K562 (cell line): ENCODE results near the gene KCNH2. TPM values are rescaled to one million over a fixed set of nuclear protein-coding genes. Genes with fewer than 3 reads are reported as not detected.
A peak's percentile ranks its signal among the peaks of the same experiment; 100 is the strongest.

ENCODE experiments used
- ATF7 ChIP-seq: fragments of 450-650 bp; IDR thresholded peaks from 2 replicates; pipeline ENCODE4 v1.7.1; 2014; ENCODE audit warnings: mild to moderate bottlenecking, moderate library complexity
- CBX2 ChIP-seq: fragments of 200-600 bp; sonication (generic); IDR thresholded peaks from one replicate; pipeline ENCODE4 v1.6.1; 2012; ENCODE audit warnings: mild to moderate bottlenecking, low read length, inconsistent platforms; ENCODE audit not compliant: insufficient read depth, poor library complexity, severe bottlenecking
- CHCHD3 ChIP-seq: fragments of 250-450 bp; sonication (Bioruptor Pico); IDR thresholded peaks from 2 replicates; pipeline ENCODE4 v2.1.2; 2022; ENCODE audit warnings: mild to moderate bottlenecking
- COPS2 ChIP-seq: fragments of 450-650 bp; conservative IDR thresholded peaks from 2 replicates; pipeline ENCODE4 v1.6.1; 2016; ENCODE audit warnings: mild to moderate bottlenecking, moderate library complexity
- ELF4 ChIP-seq: fragments of 450-650 bp; formaldehyde crosslinking; IDR thresholded peaks from 2 replicates; pipeline ENCODE4 v1.4.0; 2022; ENCODE audit warnings: missing genetic modification characterization
- FOXJ3 ChIP-seq: sonication (generic); formaldehyde crosslinking; IDR thresholded peaks from 2 replicates; pipeline ENCODE4 v1.4.0; 2020; ENCODE audit warnings: mild to moderate bottlenecking, missing genetic modification reagents
- FOXK2 ChIP-seq, 2 experiments: fragments of 450-650 bp; IDR thresholded peaks in 1 of 2; conservative IDR thresholded peaks in 1 of 2; 2 replicates each; pipeline ENCODE4 v1.6.1; 2016; ENCODE audit warnings: low read depth in 2 of 2, mild to moderate bottlenecking in 1 of 2
- FUS ChIP-seq: fragments of 200-400 bp; formaldehyde crosslinking; optimal IDR thresholded peaks from 2 replicates; pipeline ENCODE3; 2017; ENCODE audit warnings: low read depth, low read length
- IRF9 ChIP-seq: fragments of 450-650 bp; IDR thresholded peaks from 2 replicates; pipeline ENCODE4 v1.6.1; 2016; ENCODE audit warnings: missing biosample characterization, missing genetic modification characterization
- MLLT1 ChIP-seq, 2 experiments: fragments of 450-650 bp; IDR thresholded peaks; 2 replicates each; pipeline ENCODE4 v1.6.1; 2016
- MXI1 ChIP-seq: IDR thresholded peaks from 2 replicates; pipeline ENCODE4 v1.6.1; 2011; ENCODE audit warnings: low read depth, mild to moderate bottlenecking, improper control_type of control experiment, low read length
- PRPF4 ChIP-seq: fragments of 200-400 bp; formaldehyde crosslinking; IDR thresholded peaks from one replicate; pipeline ENCODE4 v1.6.1; 2017; ENCODE audit warnings: low read length, low read depth, mild to moderate bottlenecking; ENCODE audit not compliant: insufficient read depth, poor library complexity, severe bottlenecking
- RFX1 ChIP-seq: fragments of 450-650 bp; IDR thresholded peaks from 2 replicates; pipeline ENCODE4 v1.6.1; 2016; ENCODE audit warnings: mild to moderate bottlenecking, moderate library complexity
- SOX6 ChIP-seq: fragments of 450-650 bp; IDR thresholded peaks from 2 replicates; pipeline ENCODE4 v1.6.1; 2014; ENCODE audit warnings: mild to moderate bottlenecking
- YY1 ChIP-seq, 3 experiments: IDR thresholded peaks; 2 replicates each; pipeline ENCODE4 v1.6.1; 2011; ENCODE audit warnings: low read length in 2 of 3, mild to moderate bottlenecking in 2 of 3, moderate library complexity in 2 of 3, borderline replicate concordance in 1 of 3, control low read depth in 1 of 3, low read depth in 1 of 3; ENCODE audit not compliant: insufficient read depth in 3 of 3, insufficient replicate concordance in 2 of 3, control insufficient read depth in 1 of 3, insufficient read length in 1 of 3; ENCODE audit errors: extremely low read depth in 1 of 3
- ZKSCAN1 ChIP-seq: fragments of 150-350 bp; IDR thresholded peaks from 2 replicates; pipeline ENCODE4 v1.6.1; 2016; ENCODE audit warnings: low read depth, low read length
- ZNF12 ChIP-seq: sonication (generic); formaldehyde crosslinking; IDR thresholded peaks from 2 replicates; pipeline ENCODE4 v1.4.0; 2020; ENCODE audit warnings: mild to moderate bottlenecking, missing genetic modification reagents
- ZNF253 ChIP-seq: fragments of 250-450 bp; sonication (Bioruptor Pico); conservative IDR thresholded peaks from 2 replicates; pipeline ENCODE4 v1.6.1; 2021; ENCODE audit warnings: mild to moderate bottlenecking
- ZNF695 ChIP-seq: fragments of 450-650 bp; formaldehyde crosslinking; IDR thresholded peaks from 2 replicates; pipeline ENCODE4 v1.4.0; 2020; ENCODE audit warnings: mild to moderate bottlenecking, moderate library complexity
- ZNF75A ChIP-seq: fragments of 450-650 bp; formaldehyde crosslinking; IDR thresholded peaks from 2 replicates; pipeline ENCODE4 v1.4.0; 2020; ENCODE audit warnings: mild to moderate bottlenecking
- polyA plus RNA-seq, 8 experiments: library from polyadenylated mRNA; depleted of rRNA in 4 of 8; stranded (reverse) in 5 of 8; unstranded in 3 of 8; fragments of >200 nt; fragmentation: Nextera tagmentation in 2 of 8; fragmentation: Illumina TruSeq in 1 of 8; extraction: Ambion mirVana in 2 of 8; extraction: Trizol in 1 of 8; gene quantifications; 2 replicates each; pipeline versions ENCODE4 v1.2.1 to v1.2.3, GENCODE V29; 2011 to 2014; ENCODE audit warnings: inconsistent platforms in 1 of 8, missing spikeins in 1 of 8
- total RNA-seq, 7 experiments: library from RNA; depleted of rRNA in 6 of 7; stranded (reverse); fragments of >200 nt in 6 of 7; fragmentation: Illumina TruSeq in 2 of 7; extraction: Trizol in 2 of 7; gene quantifications; 2 replicates each; pipeline versions ENCODE4 v1.2.1 to v1.2.3, GENCODE V29; 2011 to 2021; ENCODE audit warnings: low replicate concordance in 1 of 7
- TF ChIP-seq, protein P1 (sequence below): fragments of 200-800 bp; sonication (Bioruptor generic); IDR thresholded peaks from 2 replicates; pipeline ENCODE4 v1.6.1; 2016; ENCODE audit warnings: missing genetic modification characterization, missing compliant biosample characterization

KCNH2 gene
- total and polyA plus RNA-seq, 9 of the 15 experiments (the other 6 are each of a cell fraction or from before 2014, with no cell fraction given), result 18.1 to 368 (median 218) TPM

- TF ChIP-seq CBX2 (no peak), FUS (no peak), IRF9 (peak; percentile 15; the same call in 1 of the 2 replicates), ATF7 (peak; percentile 17; the same call in 1 of the 2 replicates), MLLT1 (IDR thresholded peaks at IDR 0.05) (no peak), ZKSCAN1 (0 out of 2 replicates have a peak, but pooled peaks have one; percentile 74), ZNF253 (CRISPR knock-in tag) (no peak), FOXJ3 (CRISPR knock-in tag) (no peak), YY1 (IDR thresholded peaks at IDR 0.05; ENCODE audit: borderline replicate concordance in 1 of 3, control insufficient read depth in 1 of 3, extremely low read depth in 1 of 3, insufficient read depth in 3 of 3, insufficient read length in 1 of 3, insufficient replicate concordance in 2 of 3, low read depth in 1 of 3, low read length in 2 of 3) (peak in 2 of 3 experiments; percentile 53 to 76), ZNF12 (no peak), RFX1 (no peak), PRPF4 (no peak), ZNF75A (CRISPR knock-in tag) (0 out of 2 replicates have a peak, but pooled peaks have one; percentile 62), ZNF695 (CRISPR knock-in tag) (no peak), MXI1 (peak; percentile 83), SOX6 (peak; percentile 75), ELF4 (peak; percentile 75), COPS2 (no peak), FOXK2 (conservative IDR thresholded peaks at IDR 0.05 in 1 of 2, IDR thresholded peaks at IDR 0.05 in 1 of 2; ENCODE audit: low read depth in 2 of 2) (peak; percentile 43 to 46; a peak in 1 of 4 replicates), CHCHD3 (CRISPR knock-in tag) (no peak)
- TF ChIP-seq, protein P1, sequence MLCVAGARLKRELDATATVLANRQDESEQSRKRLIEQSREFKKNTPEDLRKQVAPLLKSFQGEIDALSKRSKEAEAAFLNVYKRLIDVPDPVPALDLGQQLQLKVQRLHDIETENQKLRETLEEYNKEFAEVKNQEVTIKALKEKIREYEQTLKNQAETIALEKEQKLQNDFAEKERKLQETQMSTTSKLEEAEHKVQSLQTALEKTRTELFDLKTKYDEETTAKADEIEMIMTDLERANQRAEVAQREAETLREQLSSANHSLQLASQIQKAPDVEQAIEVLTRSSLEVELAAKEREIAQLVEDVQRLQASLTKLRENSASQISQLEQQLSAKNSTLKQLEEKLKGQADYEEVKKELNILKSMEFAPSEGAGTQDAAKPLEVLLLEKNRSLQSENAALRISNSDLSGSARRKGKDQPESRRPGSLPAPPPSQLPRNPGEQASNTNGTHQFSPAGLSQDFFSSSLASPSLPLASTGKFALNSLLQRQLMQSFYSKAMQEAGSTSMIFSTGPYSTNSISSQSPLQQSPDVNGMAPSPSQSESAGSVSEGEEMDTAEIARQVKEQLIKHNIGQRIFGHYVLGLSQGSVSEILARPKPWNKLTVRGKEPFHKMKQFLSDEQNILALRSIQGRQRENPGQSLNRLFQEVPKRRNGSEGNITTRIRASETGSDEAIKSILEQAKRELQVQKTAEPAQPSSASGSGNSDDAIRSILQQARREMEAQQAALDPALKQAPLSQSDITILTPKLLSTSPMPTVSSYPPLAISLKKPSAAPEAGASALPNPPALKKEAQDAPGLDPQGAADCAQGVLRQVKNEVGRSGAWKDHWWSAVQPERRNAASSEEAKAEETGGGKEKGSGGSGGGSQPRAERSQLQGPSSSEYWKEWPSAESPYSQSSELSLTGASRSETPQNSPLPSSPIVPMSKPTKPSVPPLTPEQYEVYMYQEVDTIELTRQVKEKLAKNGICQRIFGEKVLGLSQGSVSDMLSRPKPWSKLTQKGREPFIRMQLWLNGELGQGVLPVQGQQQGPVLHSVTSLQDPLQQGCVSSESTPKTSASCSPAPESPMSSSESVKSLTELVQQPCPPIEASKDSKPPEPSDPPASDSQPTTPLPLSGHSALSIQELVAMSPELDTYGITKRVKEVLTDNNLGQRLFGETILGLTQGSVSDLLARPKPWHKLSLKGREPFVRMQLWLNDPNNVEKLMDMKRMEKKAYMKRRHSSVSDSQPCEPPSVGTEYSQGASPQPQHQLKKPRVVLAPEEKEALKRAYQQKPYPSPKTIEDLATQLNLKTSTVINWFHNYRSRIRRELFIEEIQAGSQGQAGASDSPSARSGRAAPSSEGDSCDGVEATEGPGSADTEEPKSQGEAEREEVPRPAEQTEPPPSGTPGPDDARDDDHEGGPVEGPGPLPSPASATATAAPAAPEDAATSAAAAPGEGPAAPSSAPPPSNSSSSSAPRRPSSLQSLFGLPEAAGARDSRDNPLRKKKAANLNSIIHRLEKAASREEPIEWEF (CRISPR knock-in tag), result peak; percentile 80
Observed at GRCh38 chr7:150994141-150994837, 16.2 kb upstream of the KCNH2 start (continued).
